ENCODE measurements around the gene RUNX1. TPM values are rescaled to one million over a fixed set of nuclear protein-coding genes. Genes with fewer than 3 reads are reported as not detected.
A peak's percentile ranks its signal among the peaks of the same experiment; 100 is the strongest.

The RUNX1 gene
- total and polyA plus RNA-seq, 3 experiments from 2014 or later: 22.0 to 41.5 (median 40.3) TPM

- peak in 2 of 5 donors; percentile 24 to 39 for DNase-seq
- ChIA-PET POLR2A (interaction anchor here (0.6 to 1.0 kb wide), 3 partner anchors 90 to 112 kb away, joined by 3 to 15 read pairs (median 3); no protein-coding TSS in a partner anchor), CTCF (interaction anchor here (0.9 to 1.8 kb wide), 4 partner anchors 45 to 111 kb away, joined by 4 to 5 read pairs (median 5); no protein-coding TSS in a partner anchor)
- no peaks in the 10 kb centered on the region for H3K27me3 Mint-ChIP-seq
- H3K36me3 Mint-ChIP-seq: no peaks in the 10 kb centered on the region
- no peaks in the 10 kb centered on the region for H3K36me3 ChIP-seq (ENCODE audit: insufficient read depth, low read length)
- H3K27me3 ChIP-seq (ENCODE audit: insufficient read depth, low read length, poor library complexity, severe bottlenecking): no peaks in the 10 kb centered on the region
- H3K27ac Mint-ChIP-seq: peak overlapping the region; percentile 51 to 99 (median 98)
- H3K4me1 Mint-ChIP-seq: peaks cover 92 to 97% (median 97%) of the 10 kb centered on the region in 3 donors
- H3K9me3 ChIP-seq (ENCODE audit: low read length): no peaks in the 10 kb centered on the region
- no peak overlapping the region for H3K27ac ChIP-seq (ENCODE audit: low read depth, low read length)
- peaks cover 92% of the 10 kb centered on the region for H3K4me1 ChIP-seq (ENCODE audit: insufficient read depth, low read length)
- no peaks in the 10 kb centered on the region for H3K9me3 Mint-ChIP-seq
- peak overlapping the region; percentile 4 to 90 (median 81) for H3K4me3 Mint-ChIP-seq
- no peak overlapping the region for H3K4me3 ChIP-seq (ENCODE audit: low read length)
Measured at GRCh38 chr21:34936371-34936789, 112.7 kb downstream of the RUNX1 start.

- no peaks in the 10 kb centered on the region for H3K27me3 Mint-ChIP-seq
- Histone ChIP-seq H3K36me3 (ENCODE audit: insufficient read depth, low read length) (no peaks in the 10 kb centered on the region), H3K4me1 (ENCODE audit: insufficient read depth, low read length) (peaks cover 88% of the 10 kb centered on the region), H3K27me3 (ENCODE audit: insufficient read depth, low read length, poor library complexity, severe bottlenecking) (no peaks in the 10 kb centered on the region), H3K9me3 (ENCODE audit: low read length) (no peaks in the 10 kb centered on the region), H3K4me3 (ENCODE audit: low read length) (no peak overlapping the region), H3K27ac (ENCODE audit: low read depth, low read length) (no peak overlapping the region)
- H3K9me3 Mint-ChIP-seq: no peaks in the 10 kb centered on the region
- H3K36me3 Mint-ChIP-seq: no peaks in the 10 kb centered on the region
- ChIA-PET POLR2A (interaction anchor here (0.6 to 1.0 kb wide), 3 partner anchors 91 to 113 kb away, joined by 3 to 15 read pairs (median 3); no protein-coding TSS in a partner anchor), CTCF (interaction anchor here (0.9 to 2.9 kb wide), 6 partner anchors 20 to 112 kb away, joined by 3 to 8 read pairs (median 5); no protein-coding TSS in a partner anchor)
- peak overlapping the region; percentile 51 to 99 (median 98) for H3K27ac Mint-ChIP-seq
- H3K4me3 Mint-ChIP-seq: peak overlapping the region; percentile 57 to 90 (median 81)
- peaks cover 89 to 95% (median 95%) of the 10 kb centered on the region in 3 donors for H3K4me1 Mint-ChIP-seq
- no peak for DNase-seq
Measured at GRCh38 chr21:34935898-34936297, 113.2 kb downstream of the RUNX1 start.

DNA sequence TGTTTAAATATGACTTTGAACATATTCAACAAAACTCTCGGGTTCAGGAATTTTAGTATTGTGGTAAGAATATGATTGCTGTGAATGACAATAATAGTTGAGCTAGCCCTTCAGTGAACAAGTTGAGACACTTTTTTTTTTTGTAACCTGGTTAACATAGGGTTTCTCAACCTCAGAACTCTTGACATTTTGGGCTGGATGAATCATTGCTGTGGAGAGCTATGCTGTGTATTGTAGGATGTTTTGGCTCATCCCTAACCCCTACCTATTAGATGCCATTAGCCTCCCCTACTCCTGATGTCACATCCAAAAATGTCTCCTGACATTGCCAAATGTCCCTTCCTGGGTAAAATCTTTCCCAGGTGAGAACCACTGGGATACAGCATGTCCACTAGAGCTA is 113.7 kb downstream of the RUNX1 start:
- H3K27me3 ChIP-seq (ENCODE audit: insufficient read depth, low read length, poor library complexity, severe bottlenecking): no peaks in the 10 kb centered on the region
- Mint-ChIP-seq H3K27ac (peak overlapping the region; percentile 51 to 99 (median 98)), H3K9me3 (no peaks in the 10 kb centered on the region), H3K4me1 (peaks cover 89 to 95% (median 95%) of the 10 kb centered on the region in 3 donors), H3K36me3 (peaks cover 0 to 3% (median 2%) of the 10 kb centered on the region in 3 donors), H3K4me3 (peak overlapping the region; percentile 57 to 90 (median 81)), H3K27me3 (no peaks in the 10 kb centered on the region)
- POLR2A ChIA-PET: interaction anchor here (1.0 kb wide), 1 partner anchor 113 kb away, joined by 3 read pairs; no protein-coding TSS in a partner anchor
- DNase-seq: no peak
- H3K36me3 ChIP-seq (ENCODE audit: insufficient read depth, low read length): no peaks in the 10 kb centered on the region
- H3K4me1 ChIP-seq (ENCODE audit: insufficient read depth, low read length): peaks cover 90% of the 10 kb centered on the region
- H3K4me3 ChIP-seq (ENCODE audit: low read length): no peak overlapping the region
- H3K27ac ChIP-seq (ENCODE audit: low read depth, low read length): no peak overlapping the region
- CTCF ChIA-PET: interaction anchor here (0.9 to 2.9 kb wide), 6 partner anchors 21 to 112 kb away, joined by 3 to 8 read pairs (median 5); no protein-coding TSS in a partner anchor
- no peaks in the 10 kb centered on the region for H3K9me3 ChIP-seq (ENCODE audit: low read length)

DNA sequence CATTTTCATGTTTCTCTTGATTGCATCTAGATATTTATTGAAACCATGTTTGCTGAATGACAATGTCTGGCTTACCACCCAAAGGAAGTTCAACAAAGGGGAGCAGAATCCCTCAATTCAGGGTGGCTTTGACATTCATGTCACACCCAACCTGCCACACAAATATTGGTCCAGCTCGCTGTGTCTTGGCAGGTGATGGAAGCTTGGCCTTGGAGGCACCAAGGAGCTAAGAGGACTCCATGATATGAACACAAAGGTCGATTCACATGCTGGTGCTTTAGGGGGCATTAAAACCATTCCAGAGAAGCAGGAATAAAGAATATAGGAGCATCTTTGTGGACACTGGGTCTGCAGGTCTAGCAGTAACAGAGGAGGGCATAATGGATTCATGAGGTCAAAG is 114.8 kb downstream of the RUNX1 start:
- ChIA-PET CTCF (interaction anchor here (1.3 to 2.9 kb wide), 6 partner anchors 9 to 113 kb away, joined by 4 to 10 read pairs (median 8); no protein-coding TSS in a partner anchor), POLR2A (interaction anchor here (0.9 to 1.1 kb wide), 4 partner anchors 12 to 114 kb away, joined by 3 to 4 read pairs (median 4); no protein-coding TSS in a partner anchor)
- Histone ChIP-seq H3K4me1 (ENCODE audit: insufficient read depth, low read length) (peaks cover 84% of the 10 kb centered on the region), H3K27me3 (ENCODE audit: insufficient read depth, low read length, poor library complexity, severe bottlenecking) (no peaks in the 10 kb centered on the region), H3K36me3 (ENCODE audit: insufficient read depth, low read length) (no peaks in the 10 kb centered on the region), H3K9me3 (ENCODE audit: low read length) (no peaks in the 10 kb centered on the region), H3K4me3 (ENCODE audit: low read length) (no peak overlapping the region), H3K27ac (ENCODE audit: low read depth, low read length) (no peak overlapping the region)
- Mint-ChIP-seq H3K27me3 (no peaks in the 10 kb centered on the region), H3K4me3 (peak overlapping the region; percentile 57 to 90 (median 84)), H3K4me1 (peaks cover 84 to 92% (median 91%) of the 10 kb centered on the region in 3 donors), H3K36me3 (peaks cover 0 to 5% (median 2%) of the 10 kb centered on the region in 3 donors), H3K27ac (peak overlapping the region; percentile 91 to 99 (median 98)), H3K9me3 (no peaks in the 10 kb centered on the region)
- no peak for DNase-seq

- peak in 4 of 5 donors; percentile 21 to 63 (median 57) for DNase-seq
- Histone ChIP-seq H3K36me3 (ENCODE audit: insufficient read depth, low read length) (no peaks in the 10 kb centered on the region), H3K4me3 (ENCODE audit: low read length) (peak overlapping the region; percentile 51), H3K9me3 (ENCODE audit: low read length) (no peaks in the 10 kb centered on the region), H3K27me3 (ENCODE audit: insufficient read depth, low read length, poor library complexity, severe bottlenecking) (no peaks in the 10 kb centered on the region), H3K27ac (ENCODE audit: low read depth, low read length) (peak overlapping the region; percentile 32), H3K4me1 (ENCODE audit: insufficient read depth, low read length) (peaks cover 81% of the 10 kb centered on the region)
- peak overlapping the region; percentile 91 to 99 (median 98) for H3K27ac Mint-ChIP-seq
- POLR2A ChIA-PET: interaction anchor here (0.9 to 1.1 kb wide), 5 partner anchors 13 to 115 kb away, joined by 3 to 4 read pairs (median 4); no protein-coding TSS in a partner anchor
- H3K9me3 Mint-ChIP-seq: no peaks in the 10 kb centered on the region
- H3K4me1 Mint-ChIP-seq: peaks cover 83 to 92% (median 91%) of the 10 kb centered on the region in 3 donors
- no peaks in the 10 kb centered on the region for H3K27me3 Mint-ChIP-seq
- CTCF ChIA-PET: interaction anchor here (1.3 to 2.9 kb wide), 7 partner anchors 10 to 117 kb away, joined by 4 to 10 read pairs (median 7); no protein-coding TSS in a partner anchor
- H3K4me3 Mint-ChIP-seq: peak overlapping the region; percentile 57 to 90 (median 84)
- H3K36me3 Mint-ChIP-seq: peaks cover 0 to 5% (median 2%) of the 10 kb centered on the region in 3 donors
Measured at GRCh38 chr21:34933609-34934335, 115.3 kb downstream of the RUNX1 start.

DNA sequence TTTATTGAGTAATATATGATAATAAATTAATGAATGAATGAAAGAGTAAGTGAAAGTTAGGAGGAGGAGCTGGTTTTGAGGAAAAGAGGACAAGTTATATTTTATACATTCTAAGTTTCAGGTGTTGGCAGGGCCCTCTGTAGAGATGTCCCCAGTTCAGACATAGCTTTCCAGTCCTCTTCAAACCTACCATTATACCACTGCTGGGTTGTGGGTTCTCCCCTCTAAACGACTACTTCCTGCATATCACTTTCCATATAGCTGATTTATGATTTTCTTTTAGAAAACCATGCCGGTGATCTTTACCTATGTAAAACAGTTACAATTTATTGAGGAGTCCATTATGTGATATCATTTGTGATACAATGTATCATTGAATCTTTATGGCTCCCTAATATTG is 116.9 kb downstream of the RUNX1 start:
- no peaks in the 10 kb centered on the region for H3K9me3 ChIP-seq (ENCODE audit: low read length)
- H3K36me3 ChIP-seq (ENCODE audit: insufficient read depth, low read length): no peaks in the 10 kb centered on the region
- H3K27ac ChIP-seq (ENCODE audit: low read depth, low read length): no peak overlapping the region
- Mint-ChIP-seq H3K9me3 (no peaks in the 10 kb centered on the region), H3K4me1 (peaks cover 76 to 86% (median 83%) of the 10 kb centered on the region in 3 donors), H3K27me3 (no peaks in the 10 kb centered on the region), H3K36me3 (peaks cover 0 to 6% (median 5%) of the 10 kb centered on the region in 3 donors), H3K4me3 (peak overlapping the region; percentile 0 to 86 (median 29)), H3K27ac (peak overlapping the region; percentile 84 to 99 (median 98))
- H3K4me1 ChIP-seq (ENCODE audit: insufficient read depth, low read length): peaks cover 65% of the 10 kb centered on the region
- no peaks in the 10 kb centered on the region for H3K27me3 ChIP-seq (ENCODE audit: insufficient read depth, low read length, poor library complexity, severe bottlenecking)
- DNase-seq: no peak
- ChIA-PET CTCF (interaction anchor here (1.7 kb wide), 1 partner anchor 119 kb away, joined by 7 read pairs; no protein-coding TSS in a partner anchor), POLR2A (interaction anchor here (1.1 kb wide), 1 partner anchor 363 kb away, joined by 3 read pairs; no protein-coding TSS in a partner anchor)
- H3K4me3 ChIP-seq (ENCODE audit: low read length): no peak overlapping the region

GRCh38 chr21:34930971-34931370 is 118.1 kb downstream of the RUNX1 start:
- Mint-ChIP-seq H3K4me1 (peaks cover 73 to 84% (median 82%) of the 10 kb centered on the region in 3 donors), H3K27ac (peak overlapping the region in 6 of 8 donors; percentile 5 to 77 (median 45)), H3K36me3 (peaks cover 0 to 12% (median 5%) of the 10 kb centered on the region in 3 donors), H3K4me3 (no peak overlapping the region), H3K9me3 (no peaks in the 10 kb centered on the region), H3K27me3 (no peaks in the 10 kb centered on the region)
- no peaks in the 10 kb centered on the region for H3K9me3 ChIP-seq (ENCODE audit: low read length)
- DNase-seq: no peak
- H3K27me3 ChIP-seq (ENCODE audit: insufficient read depth, low read length, poor library complexity, severe bottlenecking): no peaks in the 10 kb centered on the region
- peaks cover 58% of the 10 kb centered on the region for H3K4me1 ChIP-seq (ENCODE audit: insufficient read depth, low read length)
- H3K4me3 ChIP-seq (ENCODE audit: low read length): no peak overlapping the region
- CTCF ChIA-PET: no interaction called here
- POLR2A ChIA-PET: no interaction called here
- no peaks in the 10 kb centered on the region for H3K36me3 ChIP-seq (ENCODE audit: insufficient read depth, low read length)
- no peak overlapping the region for H3K27ac ChIP-seq (ENCODE audit: low read depth, low read length)
